Mesothelial cell of epicardium (in vitro differentiated cells): Measurements from ENCODE around the gene GLT6D1. TPM values are rescaled to one million over a fixed set of nuclear protein-coding genes. Genes with fewer than 3 reads are reported as not detected.

Source experiments
- DNase-seq, 2 experiments: peaks; one replicate each; pipeline ENCODE4 v3.0.0; 2021; ENCODE audit warnings: low spot score in 2 of 2; ENCODE audit not compliant: unreplicated experiment in 2 of 2
- H3K27ac Mint-ChIP-seq: 2 replicates; pipeline ENCODE4 v1.8.0; 2021; ENCODE audit warnings: mixed read lengths
- H3K27me3 Mint-ChIP-seq: 2 replicates; pipeline ENCODE4 v1.8.0; 2021; ENCODE audit warnings: low read depth, mixed read lengths
- H3K36me3 Mint-ChIP-seq: 2 replicates; pipeline ENCODE4 v1.8.0; 2021; ENCODE audit warnings: mixed read lengths
- H3K4me1 Mint-ChIP-seq: 2 replicates; pipeline ENCODE4 v1.8.0; 2021; ENCODE audit warnings: mixed read lengths
- H3K4me3 Mint-ChIP-seq: 2 replicates; pipeline ENCODE4 v1.8.0; 2021; ENCODE audit warnings: mild to moderate bottlenecking, moderate library complexity, mixed read lengths
- H3K9me3 Mint-ChIP-seq: 2 replicates; pipeline ENCODE4 v1.8.0; 2021; ENCODE audit warnings: mixed read lengths
- total RNA-seq: library from RNA; stranded (reverse); gene quantifications from 3 replicates; pipeline ENCODE4 v1.2.1, GENCODE V29; 2021
- TF ChIP-seq, protein P1 (sequence below): fragments of 200-600 bp; sonication (generic); IDR thresholded peaks from one replicate; pipeline ENCODE4 v1.5.0; 2021; ENCODE audit warnings: antibody characterized with exemption; ENCODE audit not compliant: unreplicated experiment

The GLT6D1 gene
- total RNA-seq, 1 donor from 2014 or later: not detected

DNA sequence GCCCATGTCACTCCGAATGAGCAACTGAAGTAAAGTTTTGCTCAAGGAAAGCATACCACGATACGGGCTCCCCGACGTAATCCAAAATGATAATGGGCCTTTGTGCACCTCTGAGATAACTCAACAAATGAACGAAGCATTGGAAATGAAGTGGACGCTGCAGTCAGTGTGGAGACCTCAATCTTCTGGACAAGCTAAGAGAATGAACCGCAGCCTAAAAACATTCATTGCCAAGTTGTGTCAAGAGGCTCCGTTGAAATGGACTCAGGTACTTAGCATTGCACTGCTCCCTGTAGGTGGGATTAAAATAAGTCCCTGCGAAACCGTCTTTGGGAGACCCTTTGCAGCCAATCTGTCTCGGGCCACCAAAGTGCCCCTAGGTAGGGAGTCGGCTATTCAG is 19.9 kb upstream of the GLT6D1 start:
- Mint-ChIP-seq H3K36me3 (no peaks in the 10 kb centered on the region), H3K27ac (no peak overlapping the region), H3K27me3 (no peaks in the 10 kb centered on the region), H3K4me3 (no peak overlapping the region), H3K4me1 (peaks cover 16% of the 10 kb centered on the region), H3K9me3 (peaks cover 9% of the 10 kb centered on the region)
- TF ChIP-seq, protein P1, sequence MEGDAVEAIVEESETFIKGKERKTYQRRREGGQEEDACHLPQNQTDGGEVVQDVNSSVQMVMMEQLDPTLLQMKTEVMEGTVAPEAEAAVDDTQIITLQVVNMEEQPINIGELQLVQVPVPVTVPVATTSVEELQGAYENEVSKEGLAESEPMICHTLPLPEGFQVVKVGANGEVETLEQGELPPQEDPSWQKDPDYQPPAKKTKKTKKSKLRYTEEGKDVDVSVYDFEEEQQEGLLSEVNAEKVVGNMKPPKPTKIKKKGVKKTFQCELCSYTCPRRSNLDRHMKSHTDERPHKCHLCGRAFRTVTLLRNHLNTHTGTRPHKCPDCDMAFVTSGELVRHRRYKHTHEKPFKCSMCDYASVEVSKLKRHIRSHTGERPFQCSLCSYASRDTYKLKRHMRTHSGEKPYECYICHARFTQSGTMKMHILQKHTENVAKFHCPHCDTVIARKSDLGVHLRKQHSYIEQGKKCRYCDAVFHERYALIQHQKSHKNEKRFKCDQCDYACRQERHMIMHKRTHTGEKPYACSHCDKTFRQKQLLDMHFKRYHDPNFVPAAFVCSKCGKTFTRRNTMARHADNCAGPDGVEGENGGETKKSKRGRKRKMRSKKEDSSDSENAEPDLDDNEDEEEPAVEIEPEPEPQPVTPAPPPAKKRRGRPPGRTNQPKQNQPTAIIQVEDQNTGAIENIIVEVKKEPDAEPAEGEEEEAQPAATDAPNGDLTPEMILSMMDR: no peak
- DNase-seq: no peak

DNA sequence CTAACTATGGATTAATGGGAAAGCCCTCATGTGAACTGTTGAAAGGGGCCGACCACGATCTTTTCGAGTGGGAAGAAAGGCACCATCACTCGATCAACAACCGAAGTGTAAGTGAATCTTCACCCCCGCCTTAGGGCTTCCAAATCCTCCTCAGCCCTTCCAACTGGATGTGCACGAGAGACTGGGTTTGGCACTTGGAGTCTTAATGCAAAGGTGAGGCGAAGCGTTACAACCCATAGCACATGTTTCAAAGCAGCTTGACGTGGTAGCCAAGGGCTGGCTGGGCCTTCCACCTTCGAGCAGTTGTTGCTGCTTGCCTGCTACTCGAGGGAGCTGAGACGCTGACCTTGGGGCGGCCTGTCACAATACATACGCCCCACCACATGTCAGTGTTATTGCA is 18.1 kb upstream of the GLT6D1 start:
- Mint-ChIP-seq H3K9me3 (peaks cover 17% of the 10 kb centered on the region), H3K27ac (no peak overlapping the region), H3K4me1 (peaks cover 7% of the 10 kb centered on the region), H3K27me3 (no peaks in the 10 kb centered on the region), H3K4me3 (no peak overlapping the region), H3K36me3 (no peaks in the 10 kb centered on the region)
- TF ChIP-seq, protein P1: no peak
- DNase-seq: no peak

DNA sequence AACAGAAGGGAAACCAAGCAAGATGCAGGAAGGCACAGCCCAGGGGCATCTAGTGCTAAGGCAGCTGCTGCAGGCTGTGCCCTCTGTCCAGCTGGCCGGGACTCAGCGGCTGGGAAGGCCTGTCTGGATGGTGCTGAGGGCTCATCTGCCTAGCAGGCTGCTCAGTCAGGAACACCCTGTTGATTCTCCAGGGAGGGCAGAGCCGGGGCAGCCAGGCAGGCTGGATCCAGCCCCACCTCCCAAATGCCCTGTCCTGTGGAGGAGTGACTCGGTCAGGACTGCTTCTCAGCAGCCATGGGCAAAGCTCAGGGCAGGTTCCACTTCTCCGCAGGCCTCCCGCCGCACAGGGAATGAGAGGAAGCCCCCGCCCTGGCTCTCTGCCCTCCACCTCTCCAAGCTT is 16.0 kb upstream of the GLT6D1 start:
- H3K9me3 Mint-ChIP-seq: peaks cover 35% of the 10 kb centered on the region
- TF ChIP-seq, protein P1: no peak
- H3K27me3 Mint-ChIP-seq: no peaks in the 10 kb centered on the region
- H3K4me1 Mint-ChIP-seq: no peaks in the 10 kb centered on the region
- no peak for DNase-seq
- no peak overlapping the region for H3K4me3 Mint-ChIP-seq
- no peak overlapping the region for H3K27ac Mint-ChIP-seq
- no peaks in the 10 kb centered on the region for H3K36me3 Mint-ChIP-seq

DNA sequence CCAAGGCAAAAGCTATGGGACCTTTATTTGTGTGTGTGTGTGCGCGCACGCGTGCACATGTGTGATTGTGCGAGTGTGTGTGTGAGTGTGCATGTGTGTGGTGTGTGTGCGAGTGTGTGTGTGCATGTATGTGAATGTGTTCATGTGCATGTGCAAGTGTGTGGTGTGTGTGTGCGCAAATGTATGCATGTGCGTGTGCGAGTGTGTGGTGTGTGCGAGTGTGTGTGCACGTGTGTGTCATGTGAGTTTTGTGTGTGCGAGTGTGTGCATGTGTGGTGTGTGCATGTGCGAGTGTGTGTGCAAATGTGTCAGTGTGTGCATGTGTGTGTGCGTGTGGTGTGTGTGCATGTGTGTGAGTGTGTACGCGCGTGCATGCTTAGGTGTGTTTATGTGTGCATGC is 11.1 kb upstream of the GLT6D1 start:
- no peak for DNase-seq
- Mint-ChIP-seq H3K27ac (no peak overlapping the region), H3K9me3 (peaks cover 72% of the 10 kb centered on the region), H3K4me1 (no peaks in the 10 kb centered on the region), H3K4me3 (no peak overlapping the region), H3K27me3 (no peaks in the 10 kb centered on the region), H3K36me3 (peaks cover 1% of the 10 kb centered on the region)
- TF ChIP-seq, protein P1: no peak

DNA sequence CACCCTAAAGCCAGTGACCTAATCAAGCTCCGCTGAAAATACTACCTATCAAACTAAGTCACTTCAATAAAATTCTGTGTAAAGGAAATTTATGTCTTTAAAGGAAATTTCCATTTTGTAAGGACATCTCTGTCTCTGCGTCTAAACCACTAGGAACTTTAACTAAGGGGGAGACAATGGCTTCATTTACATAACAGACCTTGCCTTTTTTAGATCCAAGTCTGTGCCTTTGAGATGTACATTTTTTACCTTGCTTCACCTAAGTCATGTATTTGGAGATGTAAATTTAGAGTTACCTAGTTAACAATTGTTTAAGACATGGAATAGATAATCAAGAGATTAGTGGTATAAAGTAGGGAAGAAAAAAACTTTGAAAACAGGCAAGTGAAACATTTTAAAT is 10.2 kb upstream of the GLT6D1 start:
- Mint-ChIP-seq H3K36me3 (peaks cover 3% of the 10 kb centered on the region), H3K4me1 (no peaks in the 10 kb centered on the region), H3K4me3 (no peak overlapping the region), H3K27me3 (no peaks in the 10 kb centered on the region), H3K27ac (no peak overlapping the region), H3K9me3 (peaks cover 76% of the 10 kb centered on the region)
- TF ChIP-seq, protein P1: no peak
- no peak for DNase-seq
